Spleen (tissue), 7 donors: ENCODE results near the gene TRIO.
A peak's percentile ranks its signal among the peaks of the same experiment; 100 is the strongest.

Experiments
- POLR2A ChIP-seq, 3 donors: fragments of 450-650 bp; IDR thresholded peaks; one replicate each; pipeline ENCODE4 v1.5.1; 2017; ENCODE audit warnings: antibody characterized with exemption in 3 of 3, mild to moderate bottlenecking in 1 of 3
- POLR2AphosphoS5 ChIP-seq, 3 donors: sonication (generic); formaldehyde crosslinking; IDR thresholded peaks; one replicate each; pipeline ENCODE4 v1.5.1; 2017; ENCODE audit warnings: antibody characterized with exemption in 3 of 3
- TF ChIP-seq, protein P1 (sequence below), 11 experiments: fragments of 200-600 bp in 7 of 11; fragments of 450-650 bp in 4 of 11; sonication (generic) in 4 of 11; IDR thresholded peaks in 8 of 11; conservative IDR thresholded peaks in 3 of 11; 1 replicate in 7 of 11; 2 replicates in 4 of 11; pipeline versions ENCODE4 v1.4.0 to v1.8.0; 2016 to 2021; ENCODE audit warnings: antibody characterized with exemption in 11 of 11, inconsistent platforms in 4 of 11, mild to moderate bottlenecking in 1 of 11
- donor health status: DM: no; HTN: no; CAD: no; lungs with moderate emphysema.
- donor health status: DM: no; HTN: no; CAD: no.
- donor health status: DM: no; HTN: no; CAD: no.

DNA sequence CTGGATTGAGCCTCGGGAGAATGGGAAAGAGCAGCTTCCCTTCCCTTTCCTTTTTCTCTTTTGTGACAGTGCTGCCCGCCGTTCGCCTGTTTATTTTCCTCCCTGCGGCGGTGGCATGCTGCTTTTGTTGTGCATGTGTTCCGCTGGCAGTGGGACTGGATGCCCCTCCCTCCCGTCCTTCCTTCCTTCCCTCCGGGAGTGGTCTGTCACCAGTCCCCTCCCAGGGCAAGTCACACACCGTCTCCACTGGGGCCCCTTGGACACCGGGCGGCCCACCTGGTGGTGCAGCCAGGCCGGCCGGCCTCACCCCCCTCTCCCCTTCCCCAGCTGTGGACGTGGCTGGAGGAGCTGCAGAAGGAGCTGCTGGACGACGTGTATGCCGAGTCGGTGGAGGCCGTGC, 214.7 kb downstream of the TRIO start:
- TF ChIP-seq, protein P1, sequence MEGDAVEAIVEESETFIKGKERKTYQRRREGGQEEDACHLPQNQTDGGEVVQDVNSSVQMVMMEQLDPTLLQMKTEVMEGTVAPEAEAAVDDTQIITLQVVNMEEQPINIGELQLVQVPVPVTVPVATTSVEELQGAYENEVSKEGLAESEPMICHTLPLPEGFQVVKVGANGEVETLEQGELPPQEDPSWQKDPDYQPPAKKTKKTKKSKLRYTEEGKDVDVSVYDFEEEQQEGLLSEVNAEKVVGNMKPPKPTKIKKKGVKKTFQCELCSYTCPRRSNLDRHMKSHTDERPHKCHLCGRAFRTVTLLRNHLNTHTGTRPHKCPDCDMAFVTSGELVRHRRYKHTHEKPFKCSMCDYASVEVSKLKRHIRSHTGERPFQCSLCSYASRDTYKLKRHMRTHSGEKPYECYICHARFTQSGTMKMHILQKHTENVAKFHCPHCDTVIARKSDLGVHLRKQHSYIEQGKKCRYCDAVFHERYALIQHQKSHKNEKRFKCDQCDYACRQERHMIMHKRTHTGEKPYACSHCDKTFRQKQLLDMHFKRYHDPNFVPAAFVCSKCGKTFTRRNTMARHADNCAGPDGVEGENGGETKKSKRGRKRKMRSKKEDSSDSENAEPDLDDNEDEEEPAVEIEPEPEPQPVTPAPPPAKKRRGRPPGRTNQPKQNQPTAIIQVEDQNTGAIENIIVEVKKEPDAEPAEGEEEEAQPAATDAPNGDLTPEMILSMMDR (IDR thresholded peaks at IDR 0.05 in 8 of 11, conservative IDR thresholded peaks at IDR 0.05 in 3 of 11): no peak
- TF ChIP-seq POLR2AphosphoS5 (IDR thresholded peaks at IDR 0.05) (peak in 2 of 3 donors; percentile 34 to 40), POLR2A (IDR thresholded peaks at IDR 0.05) (no peak)
